ENCODE measurements around the gene CD58.

DNA sequence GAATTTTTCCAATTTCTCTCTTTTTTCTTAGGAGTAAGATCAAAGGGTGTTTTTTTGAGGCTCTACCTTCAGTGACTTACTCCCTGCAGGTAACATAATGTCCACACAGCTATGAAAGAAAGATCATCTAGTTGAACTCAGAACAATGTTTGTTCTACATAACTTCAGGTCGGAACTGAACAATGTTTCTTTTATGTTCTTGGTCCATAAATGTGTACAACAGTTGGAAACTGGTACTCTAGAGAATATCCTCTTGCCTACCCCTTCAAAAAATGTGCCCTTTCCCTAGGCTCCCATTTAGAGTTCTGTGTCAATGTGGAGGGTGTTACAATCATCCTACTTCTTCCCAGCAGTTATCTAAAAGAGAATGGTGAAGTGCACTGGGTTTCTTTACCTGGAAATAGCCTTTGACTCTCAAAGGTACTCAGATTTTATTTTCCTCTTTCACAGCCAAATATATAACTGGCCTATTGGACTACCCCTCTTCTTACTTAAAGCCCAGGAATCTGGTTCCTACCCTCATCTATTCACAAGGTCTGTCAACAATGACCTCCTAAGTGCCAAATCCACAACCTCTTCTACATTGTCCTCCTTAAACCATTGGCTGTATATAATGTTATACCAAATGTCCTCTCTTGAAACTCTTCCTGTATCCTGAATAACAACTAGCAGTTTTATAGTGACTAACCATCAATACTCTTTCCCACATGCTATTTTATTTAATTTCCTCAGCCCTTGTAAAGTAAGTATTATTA is 42.3 kb downstream of the CD58 start:
- no peak for TF ChIP-seq EZH2 (IDR thresholded peaks at IDR 0.05; ENCODE audit: borderline replicate concordance, low read depth, low read length, poor library complexity, severe bottlenecking)
- TF ChIP-seq, protein P1, sequence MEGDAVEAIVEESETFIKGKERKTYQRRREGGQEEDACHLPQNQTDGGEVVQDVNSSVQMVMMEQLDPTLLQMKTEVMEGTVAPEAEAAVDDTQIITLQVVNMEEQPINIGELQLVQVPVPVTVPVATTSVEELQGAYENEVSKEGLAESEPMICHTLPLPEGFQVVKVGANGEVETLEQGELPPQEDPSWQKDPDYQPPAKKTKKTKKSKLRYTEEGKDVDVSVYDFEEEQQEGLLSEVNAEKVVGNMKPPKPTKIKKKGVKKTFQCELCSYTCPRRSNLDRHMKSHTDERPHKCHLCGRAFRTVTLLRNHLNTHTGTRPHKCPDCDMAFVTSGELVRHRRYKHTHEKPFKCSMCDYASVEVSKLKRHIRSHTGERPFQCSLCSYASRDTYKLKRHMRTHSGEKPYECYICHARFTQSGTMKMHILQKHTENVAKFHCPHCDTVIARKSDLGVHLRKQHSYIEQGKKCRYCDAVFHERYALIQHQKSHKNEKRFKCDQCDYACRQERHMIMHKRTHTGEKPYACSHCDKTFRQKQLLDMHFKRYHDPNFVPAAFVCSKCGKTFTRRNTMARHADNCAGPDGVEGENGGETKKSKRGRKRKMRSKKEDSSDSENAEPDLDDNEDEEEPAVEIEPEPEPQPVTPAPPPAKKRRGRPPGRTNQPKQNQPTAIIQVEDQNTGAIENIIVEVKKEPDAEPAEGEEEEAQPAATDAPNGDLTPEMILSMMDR (conservative IDR thresholded peaks at IDR 0.05; ENCODE audit: low read depth, low read length): no peak

Measured in A673 (cell line).